Measurements from ENCODE around the gene SAMD11.
"Not testable (repeated sequence)": the region's sequence is repeated elsewhere in the genome, so short reads cannot be mapped to it uniquely, and the experiment has no call there.

DNA sequence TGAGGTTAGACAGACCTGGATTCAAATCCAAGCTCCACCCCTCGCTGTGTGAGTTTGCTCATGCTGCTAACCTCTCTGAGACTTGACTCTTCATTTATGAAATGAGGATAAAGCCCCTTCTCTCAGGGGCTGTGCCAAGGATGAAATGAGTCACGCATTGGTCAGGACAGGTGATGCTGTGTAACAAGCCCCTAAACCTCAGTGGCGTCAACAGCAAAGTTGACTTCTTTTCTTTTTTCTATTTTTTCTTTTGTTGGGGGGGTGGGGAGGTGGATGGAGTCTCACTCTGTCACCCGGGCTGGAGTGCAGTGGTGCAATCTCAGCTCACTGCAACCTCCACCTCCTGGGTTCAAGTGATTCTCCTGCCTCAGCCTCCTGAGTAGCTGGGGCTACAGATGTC, 33.9 kb upstream of the SAMD11 start:
- TF ChIP-seq, protein P1, sequence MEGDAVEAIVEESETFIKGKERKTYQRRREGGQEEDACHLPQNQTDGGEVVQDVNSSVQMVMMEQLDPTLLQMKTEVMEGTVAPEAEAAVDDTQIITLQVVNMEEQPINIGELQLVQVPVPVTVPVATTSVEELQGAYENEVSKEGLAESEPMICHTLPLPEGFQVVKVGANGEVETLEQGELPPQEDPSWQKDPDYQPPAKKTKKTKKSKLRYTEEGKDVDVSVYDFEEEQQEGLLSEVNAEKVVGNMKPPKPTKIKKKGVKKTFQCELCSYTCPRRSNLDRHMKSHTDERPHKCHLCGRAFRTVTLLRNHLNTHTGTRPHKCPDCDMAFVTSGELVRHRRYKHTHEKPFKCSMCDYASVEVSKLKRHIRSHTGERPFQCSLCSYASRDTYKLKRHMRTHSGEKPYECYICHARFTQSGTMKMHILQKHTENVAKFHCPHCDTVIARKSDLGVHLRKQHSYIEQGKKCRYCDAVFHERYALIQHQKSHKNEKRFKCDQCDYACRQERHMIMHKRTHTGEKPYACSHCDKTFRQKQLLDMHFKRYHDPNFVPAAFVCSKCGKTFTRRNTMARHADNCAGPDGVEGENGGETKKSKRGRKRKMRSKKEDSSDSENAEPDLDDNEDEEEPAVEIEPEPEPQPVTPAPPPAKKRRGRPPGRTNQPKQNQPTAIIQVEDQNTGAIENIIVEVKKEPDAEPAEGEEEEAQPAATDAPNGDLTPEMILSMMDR (IDR thresholded peaks at IDR 0.05) = not testable (repeated sequence)
- not testable (repeated sequence) for TF ChIP-seq EP300, POLR2A (IDR thresholded peaks at IDR 0.05)
